Suprapubic skin (tissue), 4 donors: ENCODE results near the gene PPP4R3B.

Source experiments
- POLR2A ChIP-seq, 2 donors: fragments of 450-650 bp; IDR thresholded peaks; one replicate each; pipeline ENCODE4 v1.6.1; 2017; ENCODE audit warnings: antibody characterized with exemption in 2 of 2, mild to moderate bottlenecking in 2 of 2, moderate library complexity in 2 of 2
- POLR2AphosphoS5 ChIP-seq, 3 donors: sonication (generic); formaldehyde crosslinking; IDR thresholded peaks; one replicate each; pipeline ENCODE4 v1.6.1; 2017; ENCODE audit warnings: antibody characterized with exemption in 3 of 3
- TF ChIP-seq, protein P1 (sequence below), 2 donors: fragments of 200-600 bp in 1 of 2; fragments of 450-650 bp in 1 of 2; sonication (generic) in 1 of 2; IDR thresholded peaks; one replicate each; pipeline ENCODE4 v1.5.1; 2016 to 2019; ENCODE audit warnings: antibody characterized with exemption in 2 of 2, mild to moderate bottlenecking in 1 of 2, moderate library complexity in 1 of 2

DNA sequence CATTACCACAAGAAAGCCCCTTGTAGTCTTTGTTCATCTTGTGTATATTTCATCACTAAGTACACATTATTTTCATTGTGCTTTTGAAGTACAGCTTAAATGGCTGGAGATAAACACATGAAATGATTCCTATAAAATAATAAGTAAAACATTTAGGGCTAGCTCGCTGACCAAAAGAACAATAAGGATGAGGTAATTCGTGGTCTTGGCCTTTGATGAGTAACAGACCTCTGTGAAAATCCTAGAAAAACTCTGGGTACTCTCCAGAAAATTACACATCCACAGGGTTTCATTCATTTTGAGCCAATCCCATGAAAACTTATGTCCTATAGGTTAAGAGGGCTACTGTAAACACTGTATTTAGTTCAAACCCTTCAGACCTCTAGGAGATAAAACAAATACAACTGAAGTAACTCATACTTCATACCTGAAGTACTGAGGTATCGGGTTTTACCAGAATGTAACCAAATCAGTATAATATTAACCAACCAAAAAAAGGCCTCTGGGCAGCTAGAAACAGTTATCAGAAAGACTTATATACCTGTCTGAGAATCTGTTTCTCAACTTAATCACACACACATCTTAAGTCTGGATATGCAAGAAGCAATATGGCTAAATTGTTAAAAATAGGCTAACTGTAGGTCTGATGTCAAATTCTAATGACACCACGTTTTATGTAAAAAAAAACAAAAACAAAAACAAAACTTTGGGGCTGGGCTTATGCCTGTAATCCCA lies 66.9 kb downstream of the PPP4R3B start:
- TF ChIP-seq, protein P1, sequence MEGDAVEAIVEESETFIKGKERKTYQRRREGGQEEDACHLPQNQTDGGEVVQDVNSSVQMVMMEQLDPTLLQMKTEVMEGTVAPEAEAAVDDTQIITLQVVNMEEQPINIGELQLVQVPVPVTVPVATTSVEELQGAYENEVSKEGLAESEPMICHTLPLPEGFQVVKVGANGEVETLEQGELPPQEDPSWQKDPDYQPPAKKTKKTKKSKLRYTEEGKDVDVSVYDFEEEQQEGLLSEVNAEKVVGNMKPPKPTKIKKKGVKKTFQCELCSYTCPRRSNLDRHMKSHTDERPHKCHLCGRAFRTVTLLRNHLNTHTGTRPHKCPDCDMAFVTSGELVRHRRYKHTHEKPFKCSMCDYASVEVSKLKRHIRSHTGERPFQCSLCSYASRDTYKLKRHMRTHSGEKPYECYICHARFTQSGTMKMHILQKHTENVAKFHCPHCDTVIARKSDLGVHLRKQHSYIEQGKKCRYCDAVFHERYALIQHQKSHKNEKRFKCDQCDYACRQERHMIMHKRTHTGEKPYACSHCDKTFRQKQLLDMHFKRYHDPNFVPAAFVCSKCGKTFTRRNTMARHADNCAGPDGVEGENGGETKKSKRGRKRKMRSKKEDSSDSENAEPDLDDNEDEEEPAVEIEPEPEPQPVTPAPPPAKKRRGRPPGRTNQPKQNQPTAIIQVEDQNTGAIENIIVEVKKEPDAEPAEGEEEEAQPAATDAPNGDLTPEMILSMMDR (IDR thresholded peaks at IDR 0.05): no peak
- TF ChIP-seq POLR2AphosphoS5 (IDR thresholded peaks at IDR 0.05): no peak
- TF ChIP-seq POLR2A (IDR thresholded peaks at IDR 0.05): no peak
